Motor neuron (in vitro differentiated cells): ENCODE measurements around the gene AP2B1. TPM values are rescaled to one million over a fixed set of nuclear protein-coding genes. Genes with fewer than 3 reads are reported as not detected.

ENCODE experiments used
- ATAC-seq, 8 experiments: fragments of 200-7000 bp; cut with Tn5 transposase; replicated peaks in 6 of 8; 2 replicates each; pipeline ENCODE4 v1.8.0; 2021; ENCODE audit warnings: mild to moderate bottlenecking in 8 of 8, moderate library complexity in 8 of 8
- H3K27ac ChIP-seq, 2 donors: fragments of 250-450 bp; sonication (Bioruptor Pico); 2 replicates each; pipeline ENCODE4 v1.9.0; 2021; ENCODE audit warnings: antibody characterized with exemption in 2 of 2, mild to moderate bottlenecking in 2 of 2, moderate library complexity in 1 of 2
- H3K4me1 ChIP-seq, 2 donors: fragments of 250-450 bp; sonication (Bioruptor Pico); replicated peaks in 1 of 2; 2 replicates each; pipeline ENCODE4 v1.6.1; 2021; ENCODE audit warnings: antibody characterized with exemption in 2 of 2, mild to moderate bottlenecking in 2 of 2, moderate library complexity in 1 of 2
- H3K4me3 ChIP-seq, 5 donors: fragments of 250-450 bp; sonication (Bioruptor Pico); 2 replicates each; pipeline ENCODE4 v1.9.0; 2021; ENCODE audit warnings: antibody characterized with exemption in 5 of 5, mild to moderate bottlenecking in 5 of 5, moderate library complexity in 4 of 5
- WGBS, 10 experiments: fragments of 450-650 bp; shearing (Covaris generic); methylation state at CpG; one replicate each; pipeline ENCODE4 v1.0.0; 2022; 5-methylcytosine and 5-hydroxymethylcytosine counted together
- in situ Hi-C, 9 experiments: fragments of 400-800 bp; cut with MboI; loops; one replicate each; pipeline ENCODE4 v1.15.0; 2021; ENCODE audit warnings: low sequenced_read_pairs in 9 of 9, low pct_unique_long_range_greater_than_20kb in 2 of 9; ENCODE audit not compliant: unreplicated experiment in 9 of 9
- total RNA-seq, 8 experiments: library from RNA; unstranded; fragments of 300-600 nt; gene quantifications; 2 replicates each; pipeline versions ENCODE4 v1.2.3 to v1.2.4, GENCODE V29; 2022

The AP2B1 gene
- total RNA-seq, 8 experiments from 2014 or later = 63.8 to 204 (median 126) TPM

DNA sequence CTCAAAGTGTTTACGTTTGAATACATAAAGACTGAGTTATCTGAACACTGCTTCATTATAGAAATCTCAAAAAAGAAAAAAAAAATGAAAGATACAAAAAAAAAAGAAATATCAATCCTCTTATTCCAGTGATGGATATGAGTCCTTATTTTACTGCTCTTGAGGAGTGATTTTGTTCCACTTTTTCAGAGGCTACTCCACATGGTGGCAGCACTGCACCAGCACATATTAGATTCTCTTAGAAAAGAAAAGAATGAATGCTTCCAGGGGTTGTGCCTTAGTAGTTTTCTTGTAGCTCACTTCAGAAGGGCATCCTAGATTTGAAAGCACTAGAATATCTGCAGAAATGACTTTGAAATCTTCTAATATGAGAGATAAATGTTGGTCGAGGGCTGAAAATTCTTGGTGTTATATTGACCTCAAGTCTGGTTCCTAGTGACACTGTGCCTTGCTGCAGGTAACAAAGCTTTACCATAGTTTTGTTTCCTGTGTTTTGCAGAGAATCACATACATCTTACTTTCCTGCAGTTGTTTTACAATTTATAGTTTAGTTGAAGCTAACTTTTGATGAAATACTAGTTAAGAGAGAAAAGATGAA is 25.9 kb downstream of the AP2B1 start:
- H3K27ac ChIP-seq = no peak overlapping the region
- ATAC-seq = peak in 3 of 8 experiments; percentile 45 to 50 (median 48)
- H3K4me1 ChIP-seq = no peaks in the 10 kb centered on the region
- WGBS, 10 experiments = 8 to 80% (median 49%) methylated on average over 1 to 2 of the region's 2 CpGs
- in situ Hi-C loops = loop anchor here in 3 of 9 experiments (25.0 kb wide), 1 partner anchor 124 kb away; the partner anchor contains the start of gene RASL10B (in 3 of the 3)
- H3K4me3 ChIP-seq = no peak overlapping the region

DNA sequence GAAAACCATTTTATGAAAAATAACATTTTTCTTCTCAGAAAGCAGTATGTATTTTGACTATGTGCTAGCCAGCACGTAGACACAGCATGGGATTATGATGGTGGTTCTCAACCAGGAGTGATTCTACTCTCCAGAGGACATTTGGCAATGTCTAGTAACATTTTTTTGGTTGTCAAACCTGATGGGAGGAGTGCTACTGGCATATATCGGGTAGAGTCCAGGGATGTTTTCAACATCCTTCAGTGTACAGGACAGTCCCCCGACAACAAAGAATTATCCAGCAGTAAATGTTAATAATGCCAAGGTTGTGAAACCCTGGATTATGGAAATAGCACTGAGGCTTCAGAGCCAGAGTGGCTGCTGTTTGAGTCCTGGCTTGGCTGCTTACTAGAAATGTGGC is 27.7 kb downstream of the AP2B1 start:
- no peak for ATAC-seq
- Histone ChIP-seq H3K4me3 (no peak overlapping the region), H3K27ac (no peak overlapping the region), H3K4me1 (no peaks in the 10 kb centered on the region)
- 89 to 100% (median 96%) methylated on average over 1 to 3 of the region's 3 CpGs; no CpG with 5 or more reads in 1 of the 10 experiments for WGBS, 10 experiments
- in situ Hi-C loops = loop anchor here in 3 of 9 experiments (25.0 kb wide), 1 partner anchor 122 kb away; the partner anchor contains the start of gene RASL10B (in 3 of the 3)

DNA sequence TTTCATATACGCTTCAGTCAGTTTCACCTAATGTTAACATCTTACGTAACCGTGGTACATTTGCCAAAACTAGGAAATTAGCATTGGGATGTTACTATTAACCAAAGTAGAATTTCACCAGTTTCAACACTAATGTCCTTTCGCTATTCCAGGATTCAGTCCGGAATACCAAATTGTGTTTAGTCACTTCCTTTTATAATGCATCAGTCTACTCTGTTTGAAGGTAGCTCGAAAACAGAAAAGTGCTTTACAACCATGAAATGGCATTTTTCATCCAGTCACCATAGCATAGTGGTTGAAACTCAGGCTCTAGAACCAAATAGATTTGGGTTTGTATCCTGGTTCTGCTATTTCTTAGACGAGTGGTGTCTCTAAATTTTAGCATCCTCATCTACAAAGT is 29.4 kb downstream of the AP2B1 start:
- H3K4me3 ChIP-seq = no peak overlapping the region
- ATAC-seq = no peak
- H3K4me1 ChIP-seq = no peaks in the 10 kb centered on the region
- WGBS, 10 experiments = 80 to 100% (median 95%) methylated on average over 1 to 7 of the region's 7 CpGs; no CpG with 5 or more reads in 1 of the 10 experiments
- no peak overlapping the region for H3K27ac ChIP-seq
- in situ Hi-C loops = loop anchor here in 3 of 9 experiments (25.0 kb wide), 1 partner anchor 121 kb away; the partner anchor contains the start of gene RASL10B (in 3 of the 3)

DNA sequence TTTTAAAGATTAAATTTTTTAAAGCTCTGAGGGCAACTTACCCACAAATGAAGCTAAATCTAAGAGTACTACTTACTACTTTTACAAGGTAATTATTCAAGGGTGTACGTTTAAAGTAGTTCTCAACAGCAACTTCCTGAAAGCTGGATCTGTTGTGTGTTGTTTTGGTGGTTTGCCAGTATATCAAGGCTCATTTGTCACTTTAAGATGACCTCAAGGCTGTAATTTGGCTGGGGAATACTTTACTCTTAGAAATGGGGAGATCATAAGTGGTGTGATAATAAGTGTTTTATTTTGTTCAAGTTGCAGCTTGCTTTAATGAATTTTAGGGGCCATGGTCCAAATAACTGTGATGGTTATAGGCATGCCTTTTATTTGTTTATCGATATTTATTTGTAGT is 30.4 kb downstream of the AP2B1 start:
- no peak for ATAC-seq
- Histone ChIP-seq H3K4me3 (no peak overlapping the region), H3K27ac (no peak overlapping the region), H3K4me1 (no peaks in the 10 kb centered on the region)
- whole genome bisulfite sequencing, 10 experiments = 67 to 100% (median 89%) methylated on average over 1 to 2 of the region's 2 CpGs; no CpG with 5 or more reads in 2 of the 10 experiments
- in situ Hi-C loops = loop anchor here in 3 of 9 experiments (25.0 kb wide), 1 partner anchor 120 kb away; the partner anchor contains the start of gene RASL10B (in 3 of the 3)

DNA sequence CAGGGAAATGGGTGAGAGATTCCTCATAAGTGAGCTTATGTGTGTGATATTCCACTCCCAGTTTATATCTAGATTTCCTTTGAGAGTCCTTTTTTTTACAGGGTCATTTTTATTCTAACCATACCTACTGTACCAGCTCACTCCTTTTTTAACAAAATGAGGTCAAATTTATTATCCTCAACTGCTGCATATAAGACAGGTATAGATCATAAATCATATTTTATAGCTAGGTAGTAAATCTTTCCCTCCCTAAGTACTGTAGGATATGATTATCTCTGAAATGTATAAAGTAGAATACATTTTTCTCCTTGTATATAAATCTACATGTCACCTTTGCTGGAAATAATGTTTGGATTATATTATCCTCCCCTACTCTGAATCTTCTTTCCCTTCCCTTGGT is 31.5 kb downstream of the AP2B1 start:
- Histone ChIP-seq H3K27ac (no peak overlapping the region), H3K4me1 (no peaks in the 10 kb centered on the region), H3K4me3 (no peak overlapping the region)
- in situ Hi-C loops = loop anchor here in 3 of 9 experiments (25.0 kb wide), 1 partner anchor 119 kb away; the partner anchor contains the start of gene RASL10B (in 3 of the 3)
- no peak for ATAC-seq

DNA sequence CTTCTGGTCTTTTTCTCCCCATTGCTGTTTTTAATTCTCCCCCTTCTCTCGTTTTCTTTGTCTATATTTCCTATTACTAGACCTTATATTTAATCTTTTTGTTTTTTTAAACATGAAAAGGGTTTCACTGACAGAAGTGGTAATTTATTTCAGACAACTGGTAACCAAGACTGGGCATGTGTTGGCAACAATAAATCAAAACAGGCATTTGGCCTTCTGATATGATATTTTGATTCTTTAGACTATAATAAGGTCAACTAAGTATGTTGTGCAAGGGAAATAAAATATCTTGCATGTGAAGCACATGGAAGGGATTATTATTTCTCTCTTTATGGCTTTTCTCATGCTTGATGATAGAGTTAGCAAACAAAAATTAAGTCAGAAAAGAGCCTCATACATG is 34.6 kb downstream of the AP2B1 start:
- H3K4me3 ChIP-seq = no peak overlapping the region
- no peaks in the 10 kb centered on the region for H3K4me1 ChIP-seq
- ATAC-seq = no peak
- WGBS, 10 experiments = 13 to 100% (median 86%) methylated on average over 1 of the region's 1 CpG; no CpG with 5 or more reads in 1 of the 10 experiments
- in situ Hi-C loops = loop anchor here in 3 of 9 experiments (25.0 kb wide), 1 partner anchor 116 kb away; the partner anchor contains the start of gene RASL10B (in 3 of the 3)
- no peak overlapping the region for H3K27ac ChIP-seq

DNA sequence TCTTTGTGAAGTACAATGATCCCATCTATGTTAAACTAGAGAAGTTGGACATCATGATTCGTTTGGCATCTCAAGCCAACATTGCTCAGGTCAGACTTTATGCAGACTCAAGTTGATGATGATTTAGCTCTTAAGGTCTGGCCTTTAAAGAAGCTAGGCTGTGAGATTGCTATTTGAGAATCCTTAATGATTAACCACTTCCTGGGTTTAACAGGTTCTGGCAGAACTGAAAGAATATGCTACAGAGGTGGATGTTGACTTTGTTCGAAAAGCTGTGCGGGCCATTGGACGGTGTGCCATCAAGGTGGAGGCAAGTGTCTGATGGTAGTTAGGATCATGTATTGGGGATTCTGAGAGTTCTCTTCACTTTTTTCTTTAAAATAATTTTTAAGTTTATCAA is 40.3 kb downstream of the AP2B1 start:
- ATAC-seq = no peak
- no peaks in the 10 kb centered on the region for H3K4me1 ChIP-seq
- no peak overlapping the region for H3K27ac ChIP-seq
- WGBS, 10 experiments = 92 to 100% (median 96%) methylated on average over 1 to 4 of the region's 4 CpGs; no CpG with 5 or more reads in 1 of the 10 experiments
- in situ Hi-C loops = no loop called here
- H3K4me3 ChIP-seq = no peak overlapping the region

DNA sequence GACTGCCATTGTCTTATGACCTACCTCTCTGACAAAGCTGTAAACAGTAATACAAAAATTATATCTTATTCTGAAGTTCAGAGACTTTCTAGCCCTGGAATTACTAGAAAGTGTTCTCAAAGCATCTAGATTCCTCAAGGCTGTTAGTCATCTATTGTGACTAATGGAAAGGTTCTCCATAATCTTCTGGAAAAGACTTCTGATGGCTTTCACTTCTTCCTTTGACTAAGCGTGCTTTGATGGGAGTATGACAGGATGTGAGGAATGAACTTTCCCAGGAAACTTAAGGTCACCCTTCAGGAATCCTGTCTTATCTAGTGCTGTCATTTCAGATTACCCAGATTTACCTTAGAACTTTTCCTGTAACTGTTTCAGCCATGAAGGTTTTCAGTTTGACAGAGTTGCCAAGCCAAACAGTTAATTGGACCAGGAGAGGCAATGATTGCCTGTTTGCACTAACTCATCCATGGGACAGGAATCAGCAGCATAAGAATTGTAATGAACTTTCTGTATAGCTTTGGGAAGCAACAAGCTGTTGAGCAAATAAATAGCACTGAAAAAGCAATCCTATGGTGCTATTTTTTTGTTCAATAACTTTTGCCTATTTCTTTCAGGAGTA is 43.5 kb downstream of the AP2B1 start:
- Histone ChIP-seq H3K4me3 (no peak overlapping the region), H3K27ac (no peak overlapping the region), H3K4me1 (no peaks in the 10 kb centered on the region)
- in situ Hi-C loops = no loop called here
- peak in 2 of 8 experiments; percentile 43 to 74 for ATAC-seq
- 44 to 100% (median 100%) methylated on average over 1 of the region's 1 CpG; no CpG with 5 or more reads in 3 of the 10 experiments for WGBS, 10 experiments

DNA sequence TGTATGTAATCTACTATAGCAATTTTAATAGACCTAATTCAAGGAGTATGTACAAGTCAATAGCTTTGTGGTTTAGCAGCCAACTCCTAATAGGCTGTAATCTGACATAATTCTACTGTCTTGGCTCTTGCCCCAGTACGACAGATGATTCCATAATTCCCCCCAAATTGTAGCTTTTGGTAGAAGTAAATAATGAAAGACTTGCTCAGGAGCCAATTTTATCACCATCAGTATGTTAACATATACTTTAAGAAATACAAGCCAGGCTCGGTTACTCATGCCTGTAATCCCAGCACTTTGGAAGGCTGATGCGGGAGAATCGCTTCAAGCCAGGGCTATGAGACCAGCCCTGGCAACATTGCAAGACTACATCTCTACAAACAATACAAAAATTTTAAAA is 53.9 kb downstream of the AP2B1 start:
- ATAC-seq = no peak
- Histone ChIP-seq H3K27ac (no peak overlapping the region), H3K4me1 (no peaks in the 10 kb centered on the region), H3K4me3 (no peak overlapping the region)
- in situ Hi-C loops = no loop called here
- 71 to 100% (median 97%) methylated on average over 1 to 4 of the region's 4 CpGs; no CpG with 5 or more reads in 1 of the 10 experiments for WGBS, 10 experiments

DNA sequence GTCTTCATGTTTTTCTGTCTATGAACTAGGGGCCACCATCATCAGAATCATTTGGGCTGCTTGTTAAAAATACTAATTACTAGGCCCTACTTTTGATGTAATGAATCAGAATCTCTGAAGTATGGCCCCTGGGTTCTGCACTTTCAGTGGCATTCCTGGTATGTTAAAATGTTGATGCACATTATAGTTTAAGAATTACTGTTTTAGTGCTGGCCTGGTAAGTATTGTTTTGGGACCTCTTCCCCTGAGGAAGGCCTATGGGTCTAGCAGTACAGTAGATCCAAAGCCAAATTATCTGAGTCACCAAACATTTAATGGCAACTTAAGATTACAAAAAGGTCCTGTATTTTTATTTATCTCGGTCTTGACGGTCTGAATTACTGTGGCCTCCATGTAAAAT is 58.8 kb downstream of the AP2B1 start:
- Histone ChIP-seq H3K4me1 (no peaks in the 10 kb centered on the region), H3K27ac (no peak overlapping the region), H3K4me3 (no peak overlapping the region)
- in situ Hi-C loops = no loop called here
- WGBS, 10 experiments = 0 to 83% (median 61%) methylated on average over 1 to 2 of the region's 2 CpGs; no CpG with 5 or more reads in 4 of the 10 experiments
- ATAC-seq = no peak

DNA sequence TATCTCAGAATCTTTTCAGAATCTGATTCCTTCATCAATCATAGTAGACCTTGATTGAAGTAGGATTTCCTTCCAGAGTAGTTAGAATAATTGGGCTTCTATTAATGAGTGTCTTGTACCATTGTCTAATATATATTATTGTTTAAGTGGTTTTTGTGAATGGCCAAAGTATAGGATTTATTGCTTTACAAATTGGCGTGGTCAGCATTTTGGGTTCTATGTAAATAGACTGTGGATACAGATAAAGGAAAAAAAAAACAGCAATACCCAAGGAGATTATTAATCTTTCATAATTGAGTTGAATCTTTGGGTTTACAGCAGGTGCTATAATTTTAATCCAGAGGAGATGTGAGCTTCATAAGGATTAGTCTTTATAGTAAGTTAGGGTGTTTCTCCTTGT is 64.3 kb downstream of the AP2B1 start:
- Histone ChIP-seq H3K4me1 (no peaks in the 10 kb centered on the region), H3K27ac (no peak overlapping the region), H3K4me3 (no peak overlapping the region)
- in situ Hi-C loops = no loop called here
- WGBS, 10 experiments = 75 to 100% (median 100%) methylated on average over 1 of the region's 1 CpG; no CpG with 5 or more reads in 2 of the 10 experiments
- no peak for ATAC-seq

DNA sequence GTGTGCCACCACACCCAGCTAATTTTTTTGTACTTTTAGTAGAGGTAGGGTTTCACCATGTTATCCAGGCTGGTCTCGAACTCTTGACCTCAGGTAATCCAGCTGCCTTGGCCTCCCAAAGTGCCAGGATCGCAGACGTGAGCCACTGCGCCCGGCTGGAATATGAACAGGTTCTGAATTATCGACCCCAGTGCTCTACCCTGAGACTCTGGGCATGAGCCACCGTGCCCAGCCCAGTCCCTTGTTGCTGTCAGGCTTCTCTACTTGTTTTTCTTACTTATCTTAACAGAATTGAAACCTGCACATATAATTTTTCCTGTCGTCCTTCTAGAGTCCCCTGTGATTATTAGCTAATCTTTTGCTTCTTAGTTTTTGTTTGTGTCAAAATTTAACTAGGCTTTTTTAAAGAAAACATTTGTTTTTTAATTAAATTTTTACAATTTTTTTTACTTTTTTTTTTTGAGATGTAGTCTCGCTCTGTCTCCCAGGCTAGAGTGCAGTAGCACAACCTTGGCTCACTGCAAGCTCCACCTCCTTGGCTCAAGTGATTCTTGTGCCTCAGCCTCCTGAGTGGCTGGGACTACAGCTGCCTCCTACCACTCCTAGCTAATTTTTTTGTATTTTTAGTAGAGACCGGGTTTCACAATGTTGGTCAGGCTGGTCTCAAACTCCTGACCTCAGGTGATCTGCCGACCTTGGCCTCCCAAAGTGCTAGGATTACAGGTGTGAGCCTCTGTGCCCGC is 66.7 kb downstream of the AP2B1 start:
- no peak overlapping the region for H3K4me3 ChIP-seq
- H3K4me1 ChIP-seq = no peaks in the 10 kb centered on the region
- 84 to 100% (median 94%) methylated on average over 4 to 10 of the region's 12 CpGs for WGBS, 10 experiments
- in situ Hi-C loops = no loop called here
- H3K27ac ChIP-seq = no peak overlapping the region
- ATAC-seq = no peak

DNA sequence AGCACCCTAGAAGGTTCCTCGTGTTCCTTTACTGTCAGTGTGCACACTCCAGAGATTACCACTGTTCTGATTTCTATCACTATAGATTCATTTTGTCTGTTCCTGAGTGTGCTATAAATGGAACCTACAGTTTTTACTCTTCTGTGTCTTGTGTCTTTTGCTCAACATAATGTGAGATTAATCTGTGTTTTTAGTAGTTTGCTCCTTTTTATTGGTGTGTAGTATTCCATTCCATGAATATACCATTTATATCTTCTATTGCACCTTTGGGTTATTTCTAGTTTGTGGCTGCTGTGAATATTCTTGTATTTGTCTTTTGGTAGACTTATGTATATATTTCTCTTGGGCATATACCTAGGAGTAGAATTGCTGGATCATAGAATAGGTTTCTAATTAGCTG is 68.2 kb downstream of the AP2B1 start:
- no peak overlapping the region for H3K4me3 ChIP-seq
- 67 to 100% (median 94%) methylated on average over 1 of the region's 1 CpG; no CpG with 5 or more reads in 4 of the 10 experiments for WGBS, 10 experiments
- no peak overlapping the region for H3K27ac ChIP-seq
- no peaks in the 10 kb centered on the region for H3K4me1 ChIP-seq
- in situ Hi-C loops = no loop called here
- no peak for ATAC-seq
